Measurements from ENCODE around the gene DKK3.

Gene DKK3

DNA sequence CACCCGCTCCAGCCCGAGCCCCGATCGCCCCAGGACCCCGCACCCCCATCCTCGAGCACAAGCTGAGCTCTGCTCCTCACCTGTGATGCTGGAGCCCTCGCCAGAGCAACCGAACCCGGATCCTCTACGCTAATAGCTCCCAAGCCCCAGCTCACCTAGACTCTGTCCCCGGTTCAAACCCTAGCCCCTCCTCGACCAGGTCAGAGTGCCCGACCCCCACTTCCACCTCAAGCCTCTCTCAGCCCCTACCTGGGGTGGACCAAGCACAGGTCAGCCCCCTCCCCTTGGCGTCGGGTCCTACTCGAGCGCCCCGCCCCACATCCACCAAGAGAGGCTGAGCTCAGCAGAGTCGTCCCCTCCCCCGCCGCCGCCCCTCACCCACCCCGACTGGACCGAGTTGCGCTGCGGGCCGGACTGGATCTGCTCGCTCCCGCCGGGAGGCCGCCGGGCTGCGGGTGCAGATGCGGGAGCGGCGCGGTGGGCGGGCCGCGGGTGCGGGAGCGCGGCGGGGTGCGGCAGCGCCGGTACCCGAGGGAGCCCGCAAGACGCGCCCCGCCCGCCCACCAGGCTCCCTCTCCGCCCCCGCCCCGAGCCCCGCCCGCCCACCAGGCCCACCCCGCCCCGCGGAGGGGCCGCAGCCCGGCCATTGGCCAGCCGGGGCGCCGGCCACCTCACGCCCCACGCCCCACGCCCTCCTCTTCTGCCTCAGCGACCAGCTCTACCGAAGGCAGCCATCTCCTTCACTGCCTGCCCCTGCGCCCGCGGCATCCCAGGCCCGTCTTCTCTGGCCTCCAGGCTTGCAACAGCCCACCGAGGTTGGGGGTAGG is 577 bp upstream of the DKK3 start:
- Histone ChIP-seq H4K20me1 (ENCODE audit: insufficient read depth, low read length) (no peaks in the 10 kb centered on the region), H3K4me3 (ENCODE audit: low read depth in 1 of 2, low read length in 2 of 2) (no peak overlapping the region), H3K9me3 (ENCODE audit: insufficient read depth, low read length, severe bottlenecking) (no peaks in the 10 kb centered on the region), H3K27me3 (ENCODE audit: insufficient read depth, low read length, poor library complexity) (peaks cover 18% of the 10 kb centered on the region), H3K4me2 (ENCODE audit: insufficient read depth, low read length) (no peak overlapping the region), H3K36me3 (ENCODE audit: insufficient read depth, low read length) (no peaks in the 10 kb centered on the region), H3K79me2 (ENCODE audit: insufficient read depth, low read length) (no peaks in the 10 kb centered on the region), H2AFZ (ENCODE audit: low read depth, low read length) (no peak overlapping the region), H3K4me1 (ENCODE audit: insufficient read depth, low read length) (no peaks in the 10 kb centered on the region), H3K9ac (ENCODE audit: low read depth, low read length) (no peak overlapping the region), H3K27ac (ENCODE audit: low read length) (no peak overlapping the region)
- DNase-seq: no peak
- TF ChIP-seq, protein P1, sequence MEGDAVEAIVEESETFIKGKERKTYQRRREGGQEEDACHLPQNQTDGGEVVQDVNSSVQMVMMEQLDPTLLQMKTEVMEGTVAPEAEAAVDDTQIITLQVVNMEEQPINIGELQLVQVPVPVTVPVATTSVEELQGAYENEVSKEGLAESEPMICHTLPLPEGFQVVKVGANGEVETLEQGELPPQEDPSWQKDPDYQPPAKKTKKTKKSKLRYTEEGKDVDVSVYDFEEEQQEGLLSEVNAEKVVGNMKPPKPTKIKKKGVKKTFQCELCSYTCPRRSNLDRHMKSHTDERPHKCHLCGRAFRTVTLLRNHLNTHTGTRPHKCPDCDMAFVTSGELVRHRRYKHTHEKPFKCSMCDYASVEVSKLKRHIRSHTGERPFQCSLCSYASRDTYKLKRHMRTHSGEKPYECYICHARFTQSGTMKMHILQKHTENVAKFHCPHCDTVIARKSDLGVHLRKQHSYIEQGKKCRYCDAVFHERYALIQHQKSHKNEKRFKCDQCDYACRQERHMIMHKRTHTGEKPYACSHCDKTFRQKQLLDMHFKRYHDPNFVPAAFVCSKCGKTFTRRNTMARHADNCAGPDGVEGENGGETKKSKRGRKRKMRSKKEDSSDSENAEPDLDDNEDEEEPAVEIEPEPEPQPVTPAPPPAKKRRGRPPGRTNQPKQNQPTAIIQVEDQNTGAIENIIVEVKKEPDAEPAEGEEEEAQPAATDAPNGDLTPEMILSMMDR (IDR thresholded peaks at IDR 0.05; ENCODE audit: borderline replicate concordance, extremely low read depth, low read length, poor library complexity, severe bottlenecking): no peak
- TF ChIP-seq EZH2 (IDR thresholded peaks at IDR 0.05; ENCODE audit: borderline replicate concordance, low read depth, low read length, severe bottlenecking): no peak
- ATAC-seq (ENCODE audit: insufficient read depth, low read depth): no peak

DNA sequence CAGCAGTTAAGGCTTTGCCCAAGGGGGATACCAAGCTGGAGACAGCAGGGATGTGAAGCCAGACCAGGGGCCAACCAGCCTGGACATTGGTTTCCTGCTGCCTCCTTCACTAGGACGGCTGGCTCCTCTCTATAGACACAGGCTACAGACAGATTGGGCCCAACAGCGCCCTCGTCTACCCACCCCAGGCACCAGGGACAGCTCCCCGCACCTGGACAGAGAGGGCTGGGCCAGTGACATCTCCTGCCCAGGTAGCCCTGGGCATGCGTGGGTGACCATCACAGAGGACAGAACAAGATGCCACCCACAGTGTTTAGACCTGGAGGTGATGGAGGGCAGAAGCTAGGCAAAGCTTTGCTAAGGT is 1.2 kb downstream of the DKK3 start:
- Histone ChIP-seq H3K9ac (ENCODE audit: low read depth, low read length) (no peak overlapping the region), H4K20me1 (ENCODE audit: insufficient read depth, low read length) (no peaks in the 10 kb centered on the region), H3K4me2 (ENCODE audit: insufficient read depth, low read length) (no peak overlapping the region), H3K9me3 (ENCODE audit: insufficient read depth, low read length, severe bottlenecking) (no peaks in the 10 kb centered on the region), H3K27me3 (ENCODE audit: insufficient read depth, low read length, poor library complexity) (peaks cover 26% of the 10 kb centered on the region), H3K4me3 (ENCODE audit: low read depth in 1 of 2, low read length in 2 of 2) (no peak overlapping the region), H3K27ac (ENCODE audit: low read length) (no peak overlapping the region), H3K79me2 (ENCODE audit: insufficient read depth, low read length) (no peaks in the 10 kb centered on the region), H3K36me3 (ENCODE audit: insufficient read depth, low read length) (no peaks in the 10 kb centered on the region), H2AFZ (ENCODE audit: low read depth, low read length) (no peak overlapping the region), H3K4me1 (ENCODE audit: insufficient read depth, low read length) (no peaks in the 10 kb centered on the region)
- ATAC-seq (ENCODE audit: insufficient read depth, low read depth) (no peak), DNase-seq (no peak)
- TF ChIP-seq EZH2 (IDR thresholded peaks at IDR 0.05; ENCODE audit: borderline replicate concordance, low read depth, low read length, severe bottlenecking): no peak
- TF ChIP-seq, protein P1 (IDR thresholded peaks at IDR 0.05; ENCODE audit: borderline replicate concordance, extremely low read depth, low read length, poor library complexity, severe bottlenecking): no peak

DNA sequence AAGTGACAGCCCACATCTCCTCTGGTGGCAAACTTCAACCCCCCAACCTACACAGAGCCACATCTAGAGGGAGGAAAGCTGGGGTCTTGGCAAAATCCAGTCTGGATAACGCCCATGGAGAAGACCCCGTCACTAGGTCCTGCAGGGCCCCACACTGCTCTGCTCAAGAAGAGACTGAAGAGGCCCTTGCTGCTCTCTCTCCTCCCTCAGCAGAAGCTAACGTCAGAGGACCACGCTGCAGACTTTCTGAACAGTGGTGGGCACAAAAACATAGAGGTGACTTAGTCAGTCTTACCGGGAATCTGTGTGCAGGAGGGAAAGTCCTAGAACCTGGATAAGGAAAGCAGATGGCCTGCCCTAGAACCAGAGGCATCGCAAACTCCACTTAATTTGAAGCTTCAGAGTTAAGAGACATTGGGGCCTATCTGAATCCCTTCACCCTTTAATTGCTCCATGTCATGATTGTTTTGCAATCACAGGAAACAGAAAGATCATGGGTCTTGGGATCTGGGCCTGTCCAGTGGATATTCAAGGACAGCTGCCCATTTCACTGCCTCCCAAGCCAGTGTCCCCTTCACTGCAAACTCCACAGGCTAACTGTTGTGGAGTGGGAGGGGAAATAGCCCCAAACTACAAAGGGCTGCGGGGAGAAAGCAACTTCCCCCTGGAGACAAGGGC is 1.7 kb downstream of the DKK3 start:
- no peak overlapping the region for H3K4me2 ChIP-seq (ENCODE audit: insufficient read depth, low read length)
- H3K36me3 ChIP-seq (ENCODE audit: insufficient read depth, low read length): no peaks in the 10 kb centered on the region

More for the DNA sequence above, 1.7 kb downstream of the DKK3 start:
- Histone ChIP-seq H3K4me3 (ENCODE audit: low read depth in 1 of 2, low read length in 2 of 2) (no peak overlapping the region), H3K9me3 (ENCODE audit: insufficient read depth, low read length, severe bottlenecking) (no peaks in the 10 kb centered on the region), H4K20me1 (ENCODE audit: insufficient read depth, low read length) (no peaks in the 10 kb centered on the region), H2AFZ (ENCODE audit: low read depth, low read length) (no peak overlapping the region), H3K9ac (ENCODE audit: low read depth, low read length) (no peak overlapping the region), H3K27ac (ENCODE audit: low read length) (no peak overlapping the region), H3K79me2 (ENCODE audit: insufficient read depth, low read length) (no peaks in the 10 kb centered on the region), H3K27me3 (ENCODE audit: insufficient read depth, low read length, poor library complexity) (peaks cover 26% of the 10 kb centered on the region), H3K4me1 (ENCODE audit: insufficient read depth, low read length) (no peaks in the 10 kb centered on the region)
- ATAC-seq (ENCODE audit: insufficient read depth, low read depth) (no peak), DNase-seq (no peak)
- TF ChIP-seq, protein P1 (IDR thresholded peaks at IDR 0.05; ENCODE audit: borderline replicate concordance, extremely low read depth, low read length, poor library complexity, severe bottlenecking): no peak
- TF ChIP-seq EZH2 (IDR thresholded peaks at IDR 0.05; ENCODE audit: borderline replicate concordance, low read depth, low read length, severe bottlenecking): no peak
